Heart left ventricle (tissue), 16 donors: ENCODE data around the gene METTL27. TPM values are rescaled to one million over a fixed set of nuclear protein-coding genes. Genes with fewer than 3 reads are reported as not detected.

Source experiments
- ATAC-seq, 4 donors: fragments of 200-7000 bp; cut with Tn5 transposase; one replicate each; pipeline ENCODE4 v1.9.1; 2020 to 2022; ENCODE audit warnings: moderate library complexity in 4 of 4, mild to moderate bottlenecking in 3 of 4, moderate number of reproducible peaks in 1 of 4
- DNase-seq, 5 donors: peaks; one replicate each; pipeline ENCODE4 v3.0.0-alpha.2; 2020
- H3K27ac ChIP-seq, 12 donors: fragments of 200-600 bp; sonication (generic) in 4 of 12; one replicate each; pipeline versions ENCODE4 v1.5.0 to v1.8.0; 2016 to 2022; ENCODE audit warnings: mild to moderate bottlenecking in 2 of 12
- H3K27me3 ChIP-seq, 9 donors: fragments of 200-600 bp; sonication (generic) in 2 of 9; one replicate each; pipeline versions ENCODE4 v1.5.1 to v1.8.0; 2016 to 2022; ENCODE audit warnings: mild to moderate bottlenecking in 3 of 9
- H3K36me3 ChIP-seq, 9 donors: fragments of 200-600 bp; sonication (generic) in 2 of 9; one replicate each; pipeline versions ENCODE4 v1.5.0 to v1.8.0; 2018 to 2022; ENCODE audit warnings: mild to moderate bottlenecking in 2 of 9
- H3K4me1 ChIP-seq, 12 donors: fragments of 200-600 bp; sonication (generic) in 4 of 12; one replicate each; pipeline versions ENCODE4 v1.5.0 to v1.8.0; 2016 to 2022; ENCODE audit warnings: mild to moderate bottlenecking in 3 of 12
- H3K4me3 ChIP-seq, 12 donors: fragments of 200-600 bp; sonication (generic) in 4 of 12; one replicate each; pipeline versions ENCODE4 v1.5.0 to v1.8.0; 2017 to 2022; ENCODE audit warnings: mild to moderate bottlenecking in 9 of 12, moderate library complexity in 4 of 12
- H3K9me3 ChIP-seq, 12 donors: fragments of 200-600 bp; sonication (generic) in 4 of 12; one replicate each; pipeline versions ENCODE4 v1.5.0 to v1.8.0; 2016 to 2022; ENCODE audit warnings: mild to moderate bottlenecking in 1 of 12
- CTCF ChIP-seq, 12 donors: fragments of 200-600 bp; sonication (generic) in 4 of 12; IDR thresholded peaks; one replicate each; pipeline versions ENCODE4 v1.5.0 to v1.8.0; 2018 to 2022; ENCODE audit warnings: antibody characterized with exemption in 12 of 12, mild to moderate bottlenecking in 5 of 12
- POLR2A ChIP-seq, 2 donors: fragments of 450-650 bp; IDR thresholded peaks; one replicate each; pipeline ENCODE4 v1.6.1; 2017; ENCODE audit warnings: antibody characterized with exemption in 2 of 2, mild to moderate bottlenecking in 2 of 2, moderate library complexity in 2 of 2
- whole genome bisulfite sequencing, 4 donors: extraction: QIAGEN DNeasy Blood & Tissue Kit in 2 of 4; methylation state at CpG; one replicate each; pipeline versions ENCODE4 v1.1.5 to v1.1.7; 2013 to 2018; 5-methylcytosine and 5-hydroxymethylcytosine counted together
- intact Hi-C, 10 donors: fragments of 100-400 bp; cut with DNase I; formaldehyde crosslinking; loops; one replicate each; pipeline versions ENCODE4 v1.11.1 to v1.14.2; 2022
- polyA plus RNA-seq, 2 donors: library from polyadenylated mRNA; stranded (reverse); fragments of 200-250 nt; gene quantifications; one replicate each; pipeline ENCODE4 v1.2.3, GENCODE V29; 2013
- total RNA-seq, 9 donors: library from RNA; depleted of rRNA in 2 of 9; stranded (reverse); fragments of >200 nt in 2 of 9; fragmentation: NEBNext Ultra II Directional in 3 of 9; extraction: Animal tissue kit (Norgen Biotek cat#: 25700) in 3 of 9; gene quantifications; one replicate each; pipeline versions ENCODE4 v1.1.0 to v1.2.4, GENCODE V29; 2016 to 2023
- donor health status: ischemic (EF 13 %, LVEDD 7.1; RV severe dilation, severe dysfunction).
- donor health status: healthy with polysubstance abuse.
- donor health status: DM: no; HTN: yes; CAD: no.
- donor health status: DM: no; HTN: no; CAD: no.
- donor health status: ischemic (EF 25% LVEDD 6.9; RV normal size, moderate dysfunction).
- donor health status: ischemic (EF 25% LVEDD 5.7; RV mildly dilated, moderate dysfunction).
- donor health status: healthy.
- donor health status: DM: yes; HTN: yes; CAD: no.
- donor health status: ischemic (EF 35%, LVEDD 5.7; RV mildly dilated, moderate dysfunction).
- donor health status: nonischemic (EF 11% LVEDD 7.7; RV severe dilation, severe dysfunction).
- donor health status: DM: yes; HTN: yes; CAD: no.
- donor health status: PGD.
- donor health status: ischemic (EF 29% LVEDD 5.4; RV normal size, mild dysfunction).
- donor health status: nonischemic (EF 23%, LVEDD 6.1; RV moderate dilation, normal function).

Gene METTL27
- total and polyA plus RNA-seq, 11 donors: 0.12 to 2.7 (median 0.65) TPM; not detected in 4

- 40 to 51% (median 44%) methylated on average over 17 to 18 of the region's 18 CpGs for WGBS, 4 donors
- H3K36me3 ChIP-seq: no peaks in the 10 kb centered on the region
- H3K27me3 ChIP-seq: no peaks in the 10 kb centered on the region
- DNase-seq (peak in 4 of 5 donors; percentile 38 to 85 (median 74)), ATAC-seq (peak; percentile 49 to 87 (median 62))
- peak overlapping the region; percentile 58 to 89 (median 78) for H3K27ac ChIP-seq
- H3K4me3 ChIP-seq: no peak overlapping the region
- H3K9me3 ChIP-seq: no peaks in the 10 kb centered on the region
- peaks cover 3 to 37% (median 29%) of the 10 kb centered on the region in 12 donors for H3K4me1 ChIP-seq
- intact Hi-C loops: loop anchor here in 2 of 10 donors (5.0 kb wide), 2 partner anchors 147 to 152 kb away; partner anchors contain the start of gene ELN (in 1 of the 2)
- TF ChIP-seq CTCF (IDR thresholded peaks at IDR 0.05): no peak
- TF ChIP-seq POLR2A (IDR thresholded peaks at IDR 0.05): no peak
Measured at GRCh38 chr7:73879977-73880681, 37.8 kb upstream of the METTL27 start.

- TF ChIP-seq POLR2A (IDR thresholded peaks at IDR 0.05) (no peak), CTCF (IDR thresholded peaks at IDR 0.05) (no peak)
- Histone ChIP-seq H3K4me3 (no peak overlapping the region), H3K36me3 (no peaks in the 10 kb centered on the region), H3K27ac (no peak overlapping the region), H3K27me3 (no peaks in the 10 kb centered on the region), H3K9me3 (no peaks in the 10 kb centered on the region), H3K4me1 (peaks cover 3 to 38% (median 31%) of the 10 kb centered on the region in 12 donors)
- DNase-seq (no peak), ATAC-seq (no peak)
- intact Hi-C loops: no loop called here
- 81 to 86% (median 84%) methylated on average over 11 to 12 of the region's 12 CpGs for WGBS, 4 donors
Measured at GRCh38 chr7:73876973-73877372, 34.7 kb upstream of the METTL27 start.

- no peaks in the 10 kb centered on the region for H3K9me3 ChIP-seq
- H3K27ac ChIP-seq: no peak overlapping the region
- DNase-seq (peak in 1 of 5 donors; percentile 4), ATAC-seq (no peak)
- H3K36me3 ChIP-seq: no peaks in the 10 kb centered on the region
- no peak for TF ChIP-seq POLR2A (IDR thresholded peaks at IDR 0.05)
- no peak overlapping the region for H3K4me3 ChIP-seq
- H3K4me1 ChIP-seq: peaks cover 0 to 38% (median 28%) of the 10 kb centered on the region in 12 donors
- intact Hi-C loops: no loop called here
- H3K27me3 ChIP-seq: no peaks in the 10 kb centered on the region
- WGBS, 4 donors: 93 to 97% (median 94%) methylated on average over 8 of the region's 8 CpGs
Measured at GRCh38 chr7:73876361-73876760, 34.0 kb upstream of the METTL27 start.

- WGBS, 4 donors: 63 to 72% (median 67%) methylated on average over 12 to 13 of the region's 13 CpGs
- H3K36me3 ChIP-seq: no peaks in the 10 kb centered on the region
- no peaks in the 10 kb centered on the region for H3K9me3 ChIP-seq
- ATAC-seq: no peak
- H3K27me3 ChIP-seq: no peaks in the 10 kb centered on the region
- peak in 2 of 5 donors; percentile 30 to 39 for DNase-seq
- H3K4me1 ChIP-seq: peaks cover 0 to 33% (median 15%) of the 10 kb centered on the region in 12 donors
- TF ChIP-seq CTCF (IDR thresholded peaks at IDR 0.05): no peak
- TF ChIP-seq POLR2A (IDR thresholded peaks at IDR 0.05): no peak
- intact Hi-C loops: no loop called here
- no peak overlapping the region for H3K4me3 ChIP-seq
- H3K27ac ChIP-seq: peak overlapping the region in 2 of 12 donors; percentile 9 to 34
Measured at GRCh38 chr7:73872056-73872908, 30.0 kb upstream of the METTL27 start.
